Measurements from ENCODE around the gene SWT1. TPM values are rescaled to one million over a fixed set of nuclear protein-coding genes. Genes with fewer than 3 reads are reported as not detected.

SWT1 gene
- total and polyA plus RNA-seq, 2 of the 4 experiments (the other 2 are of a cell fraction) = 0.82 to 2.7 TPM

- H4K5ac ChIP-seq (ENCODE audit: low read depth, low read length) = no peak overlapping the region
- in situ Hi-C loops (cut with MboI; ENCODE audit: low sequenced_read_pairs) = no loop called here
- dilution Hi-C loops (cut with HindIII; ENCODE audit: low sequenced_read_pairs, unreplicated experiment) = no loop called here
- H3K4ac ChIP-seq (ENCODE audit: low read depth, low read length) = no peak overlapping the region
- no CpG with 5 or more reads among the region's 1 CpG for WGBS, 2 experiments (ENCODE audit: extremely low coverage in 2 of 2, insufficient read length in 1 of 2)
- no peaks in the 10 kb centered on the region for H4K20me1 ChIP-seq (ENCODE audit: insufficient read depth, low read length)
- no peak overlapping the region for H3K23ac ChIP-seq (ENCODE audit: low read depth, low read length)
- no peak overlapping the region for H2BK5ac ChIP-seq (ENCODE audit: low read depth, low read length, poor library complexity, severe bottlenecking)
- no peak overlapping the region for H4K8ac ChIP-seq (ENCODE audit: low read depth in 2 of 2, low read length in 2 of 2)
- ChIA-PET POLR2A (ENCODE audit: unreplicated experiment) (no interaction called here), CTCF (interaction anchor here (0.6 to 0.8 kb wide), 2 partner anchors 9 to 16 kb away, joined by 3 read pairs; no protein-coding TSS in a partner anchor)
- BruUV-seq (replicated peaks) = no TSS peak
- no peak overlapping the region for H3K4me3 ChIP-seq (ENCODE audit: insufficient read depth, low read depth, low read length)
- no peak overlapping the region for H2AK5ac ChIP-seq (ENCODE audit: low read depth, low read length)
- DNase-seq = no peak
- no peak for ATAC-seq (ENCODE audit: low read depth)
- H3K56ac ChIP-seq (ENCODE audit: extremely low read depth, insufficient read depth, low read length) = no peak overlapping the region
- no peak overlapping the region for H4K91ac ChIP-seq (ENCODE audit: insufficient read depth, low read depth, low read length)
- H3K4me2 ChIP-seq (ENCODE audit: low read depth, low read length) = no peak overlapping the region
- no peak overlapping the region for H3K14ac ChIP-seq (replicated peaks; ENCODE audit: low read depth, low read length)
- TF ChIP-seq MAFK (IDR thresholded peaks at IDR 0.05; ENCODE audit: low read depth, low read length) (peak; percentile 47; the same call in 1 of the 2 replicates), RCOR1 (IDR thresholded peaks at IDR 0.05; ENCODE audit: insufficient replicate concordance, low read length) (no peak), BHLHE40 (IDR thresholded peaks at IDR 0.05; ENCODE audit: low read depth, low read length) (no peak), CTCF (conservative IDR thresholded peaks at IDR 0.05; ENCODE audit: low read depth, low read length) (no peak), ELK1 (IDR thresholded peaks at IDR 0.05; ENCODE audit: borderline replicate concordance, low read depth, low read length) (no peak)
- no peak overlapping the region for H2BK20ac ChIP-seq (ENCODE audit: low read depth, low read length)
- H3K9me3 ChIP-seq (ENCODE audit: control insufficient read depth, insufficient read depth, low read length) = no peaks in the 10 kb centered on the region
- H3K4me1 ChIP-seq (ENCODE audit: control insufficient read depth, insufficient read depth, low read length) = no peaks in the 10 kb centered on the region
- no peak overlapping the region for H2BK120ac ChIP-seq (ENCODE audit: low read depth, low read length)
- no peaks in the 10 kb centered on the region for H3K9me1 ChIP-seq (ENCODE audit: insufficient read depth, low read length)
- intact Hi-C loops (cut with micrococcal nuclease) = loop anchor here (2.0 to 5.0 kb wide), 2 partner anchors 75 to 433 kb away; no protein-coding TSS in a partner anchor
- H3K27me3 ChIP-seq (ENCODE audit: control insufficient read depth, insufficient read depth, low read length) = no peaks in the 10 kb centered on the region
- no peaks in the 10 kb centered on the region for H3K36me3 ChIP-seq (ENCODE audit: control insufficient read depth, insufficient read depth, low read length)
- no peaks in the 10 kb centered on the region for H3K79me1 ChIP-seq (ENCODE audit: low read depth in 1 of 2, low read length in 2 of 2)
- no peak overlapping the region for H2AK9ac ChIP-seq (replicated peaks; ENCODE audit: low read depth, low read length, poor library complexity)
- no peak overlapping the region for H2AFZ ChIP-seq (replicated peaks; ENCODE audit: low read length, poor library complexity)
- no peak overlapping the region for H3K27ac ChIP-seq (ENCODE audit: insufficient read depth, low read length)
- H2BK15ac ChIP-seq (ENCODE audit: low read depth, low read length) = no peak overlapping the region
- no peak overlapping the region for H3K9ac ChIP-seq (ENCODE audit: low read depth, low read length)
- H3K18ac ChIP-seq (ENCODE audit: low read depth, low read length) = no peak overlapping the region
Measured at GRCh38 chr1:185237661-185238060, 80.7 kb downstream of the SWT1 start.

Data from IMR-90 (cell line).